ENCODE data around the gene GAS7.
A peak's percentile ranks its signal among the peaks of the same experiment; 100 is the strongest.

GAS7 gene

DNA sequence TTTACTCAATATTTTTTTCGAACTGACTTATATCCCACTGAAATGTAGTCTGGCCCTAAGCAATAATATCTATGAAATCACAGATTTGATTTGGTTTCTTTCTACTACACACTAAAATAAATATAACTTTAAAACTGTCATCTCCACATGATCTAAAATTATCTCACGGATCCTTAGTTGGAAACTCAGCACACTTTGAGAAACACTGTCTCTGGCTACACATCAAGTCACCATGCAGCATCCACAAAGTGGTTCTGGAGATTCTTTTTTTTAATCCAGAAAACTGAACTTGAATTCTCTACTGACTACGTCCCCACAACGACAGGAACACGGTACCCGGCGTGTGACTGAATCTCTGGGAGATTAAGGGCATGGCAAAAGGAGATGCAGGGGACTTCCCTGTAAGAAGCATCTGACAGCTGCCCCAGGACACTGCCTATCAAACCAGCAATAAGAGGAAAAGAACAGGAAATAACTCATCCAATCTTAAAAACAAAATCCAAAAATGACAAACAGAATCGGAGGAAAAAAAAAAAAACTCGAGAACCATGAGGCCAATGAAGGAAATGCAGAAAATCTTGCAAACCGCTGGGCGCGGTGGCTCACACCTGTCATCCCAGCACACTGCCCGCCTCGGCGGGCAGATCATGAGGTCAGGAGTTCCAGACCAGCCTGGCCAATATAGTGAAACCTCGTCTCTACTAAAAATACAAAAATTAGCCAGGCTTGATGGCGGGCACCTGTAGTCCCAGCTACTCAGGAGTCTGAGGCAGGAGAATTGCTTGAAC, 152.3 kb downstream of the GAS7 start:
- TF ChIP-seq, protein P1, sequence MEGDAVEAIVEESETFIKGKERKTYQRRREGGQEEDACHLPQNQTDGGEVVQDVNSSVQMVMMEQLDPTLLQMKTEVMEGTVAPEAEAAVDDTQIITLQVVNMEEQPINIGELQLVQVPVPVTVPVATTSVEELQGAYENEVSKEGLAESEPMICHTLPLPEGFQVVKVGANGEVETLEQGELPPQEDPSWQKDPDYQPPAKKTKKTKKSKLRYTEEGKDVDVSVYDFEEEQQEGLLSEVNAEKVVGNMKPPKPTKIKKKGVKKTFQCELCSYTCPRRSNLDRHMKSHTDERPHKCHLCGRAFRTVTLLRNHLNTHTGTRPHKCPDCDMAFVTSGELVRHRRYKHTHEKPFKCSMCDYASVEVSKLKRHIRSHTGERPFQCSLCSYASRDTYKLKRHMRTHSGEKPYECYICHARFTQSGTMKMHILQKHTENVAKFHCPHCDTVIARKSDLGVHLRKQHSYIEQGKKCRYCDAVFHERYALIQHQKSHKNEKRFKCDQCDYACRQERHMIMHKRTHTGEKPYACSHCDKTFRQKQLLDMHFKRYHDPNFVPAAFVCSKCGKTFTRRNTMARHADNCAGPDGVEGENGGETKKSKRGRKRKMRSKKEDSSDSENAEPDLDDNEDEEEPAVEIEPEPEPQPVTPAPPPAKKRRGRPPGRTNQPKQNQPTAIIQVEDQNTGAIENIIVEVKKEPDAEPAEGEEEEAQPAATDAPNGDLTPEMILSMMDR (conservative IDR thresholded peaks at IDR 0.05; ENCODE audit: low read length): no peak
- H3K4me3 ChIP-seq (ENCODE audit: low read length): no peak overlapping the region
- DNase-seq (ENCODE audit: low read depth): no peak

DNA sequence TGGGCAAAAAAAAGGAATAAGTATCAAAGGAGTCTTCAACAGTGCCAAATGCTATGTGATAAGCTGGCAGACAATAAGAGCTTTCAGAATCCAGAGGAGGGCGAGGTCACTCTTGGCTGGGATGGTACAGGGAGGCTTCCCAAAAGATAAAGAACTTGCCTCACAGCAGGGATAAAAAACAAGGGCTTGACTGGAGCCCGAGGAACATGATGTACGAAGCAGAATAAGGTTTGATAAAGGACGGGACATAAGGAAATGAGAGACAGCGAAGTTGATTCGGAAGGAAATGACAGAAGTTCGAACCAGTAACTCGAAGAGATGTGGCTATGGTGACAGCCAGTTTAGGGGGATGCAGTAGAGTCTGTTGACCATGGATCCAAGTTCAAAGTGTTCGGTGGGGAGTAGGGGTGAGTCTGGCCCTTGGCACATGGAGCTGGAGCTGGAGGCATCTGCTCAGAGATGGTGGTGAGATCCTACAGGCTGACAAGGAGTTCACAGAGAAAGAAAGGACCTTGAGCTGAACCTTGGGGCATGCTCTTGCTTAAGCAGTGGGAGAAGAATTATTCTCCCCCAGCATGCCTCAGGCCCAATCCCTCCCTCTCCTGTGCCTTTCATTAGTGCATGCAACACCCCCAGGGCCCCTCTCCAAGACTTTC, 155.7 kb downstream of the GAS7 start:
- DNase-seq (ENCODE audit: low read depth): no peak
- no peak overlapping the region for H3K4me3 ChIP-seq (ENCODE audit: low read length)
- TF ChIP-seq, protein P1 (conservative IDR thresholded peaks at IDR 0.05; ENCODE audit: low read length): no peak

DNA sequence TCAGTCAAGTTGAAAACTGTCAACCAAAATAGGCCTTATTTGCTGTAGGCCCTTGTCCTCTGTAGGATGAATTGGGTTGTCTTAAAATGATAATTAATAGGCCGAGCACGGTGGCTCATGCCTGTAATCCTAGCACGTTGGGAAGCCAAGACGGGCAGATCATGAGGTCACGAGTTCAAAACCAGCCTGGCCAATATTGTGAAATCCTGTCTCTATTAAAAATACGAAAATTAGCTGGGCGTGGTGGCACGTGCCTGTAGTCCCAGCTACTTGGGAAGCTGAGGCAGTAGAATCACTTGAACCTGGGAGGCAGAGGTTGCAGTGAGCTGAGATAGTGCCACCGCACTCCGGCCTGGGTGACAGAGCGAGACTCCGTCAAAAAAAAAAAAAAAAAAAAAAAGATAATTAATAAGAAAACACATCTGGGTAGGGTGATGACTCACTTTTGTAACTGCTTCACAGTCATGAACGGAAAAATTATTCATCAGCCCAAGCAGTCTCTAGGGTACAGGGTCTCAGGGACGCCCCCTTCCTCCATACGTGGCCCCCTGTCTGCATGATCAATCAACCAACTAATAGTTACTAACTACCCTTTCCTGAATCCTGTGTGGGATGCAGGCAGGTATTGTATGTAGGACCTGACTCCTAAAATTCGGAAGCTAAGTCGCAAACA, 156.4 kb downstream of the GAS7 start:
- DNase-seq (ENCODE audit: low read depth): peak; percentile 28
- TF ChIP-seq, protein P1 (conservative IDR thresholded peaks at IDR 0.05; ENCODE audit: low read length): no peak
- no peak overlapping the region for H3K4me3 ChIP-seq (ENCODE audit: low read length)

DNA sequence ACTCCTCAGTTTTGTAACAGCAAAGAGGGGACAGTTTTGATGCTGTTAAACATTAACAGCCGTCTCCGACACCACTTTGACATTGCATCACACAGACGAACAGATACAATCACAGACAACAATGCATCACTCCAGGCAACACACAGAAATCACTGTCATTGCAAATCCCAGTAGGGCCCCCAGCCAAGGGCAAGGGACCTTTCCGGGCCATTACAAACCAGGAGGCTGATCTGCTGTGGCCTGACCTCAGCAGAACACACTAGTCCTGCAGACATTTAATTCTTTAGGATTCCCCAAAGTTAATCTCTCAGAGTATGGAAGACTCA, 157.2 kb downstream of the GAS7 start:
- no peak overlapping the region for H3K4me3 ChIP-seq (ENCODE audit: low read length)
- TF ChIP-seq, protein P1 (conservative IDR thresholded peaks at IDR 0.05; ENCODE audit: low read length): no peak
- DNase-seq (ENCODE audit: low read depth): peak; percentile 27

DNA sequence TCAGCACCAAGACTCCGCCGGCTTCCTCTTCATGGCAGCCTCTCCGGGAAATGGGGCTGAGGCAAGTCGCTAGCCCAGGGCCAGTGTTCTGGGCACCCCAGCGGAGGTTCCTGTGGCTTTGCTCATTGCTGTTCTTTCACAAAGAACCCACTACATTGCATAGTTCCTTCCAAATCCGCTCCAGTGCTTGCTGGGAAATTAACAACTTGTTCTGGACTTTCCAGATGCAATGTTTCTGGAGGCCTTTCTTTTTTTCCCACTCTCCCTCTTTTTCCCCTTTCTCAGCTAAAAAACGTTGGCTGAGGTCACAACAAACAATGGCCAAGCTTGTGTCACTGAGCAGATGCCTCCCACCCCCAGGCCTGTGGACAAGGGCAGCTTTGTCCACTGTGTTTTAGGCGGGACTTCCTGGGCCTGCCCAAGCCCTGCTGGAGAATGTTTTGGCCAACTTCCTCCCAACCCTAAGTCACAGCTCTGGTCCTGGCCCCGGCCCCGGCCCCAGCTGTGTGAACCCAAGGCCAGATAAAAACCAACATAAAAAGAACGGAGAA, 161.8 kb downstream of the GAS7 start:
- DNase-seq (ENCODE audit: low read depth): peak; percentile 57
- TF ChIP-seq, protein P1 (conservative IDR thresholded peaks at IDR 0.05; ENCODE audit: low read length): no peak
- no peak overlapping the region for H3K4me3 ChIP-seq (ENCODE audit: low read length)

DNA sequence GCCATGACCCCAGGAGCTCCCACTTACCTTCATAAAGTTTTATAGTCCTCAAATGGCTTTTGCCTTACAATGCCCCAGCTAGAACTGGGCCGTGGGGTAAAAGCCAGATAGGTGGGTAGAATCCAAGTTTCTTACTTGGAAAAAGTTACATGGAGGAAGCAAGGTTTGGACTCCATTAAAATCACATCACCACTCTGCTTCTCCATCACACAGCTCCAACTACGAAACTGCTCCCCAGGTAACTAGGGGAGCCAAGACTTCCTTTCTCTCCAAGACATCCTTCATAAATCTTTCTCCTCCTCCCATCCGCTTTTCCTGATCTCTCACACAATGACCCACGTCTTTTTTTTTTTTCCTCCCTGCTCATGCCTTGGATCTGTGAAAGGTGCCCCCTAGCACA, 162.5 kb downstream of the GAS7 start:
- TF ChIP-seq, protein P1 (conservative IDR thresholded peaks at IDR 0.05; ENCODE audit: low read length): no peak
- H3K4me3 ChIP-seq (ENCODE audit: low read length): no peak overlapping the region
- no peak for DNase-seq (ENCODE audit: low read depth)

Measured in AG10803 (cell line).